Measurements from ENCODE around the gene MGARP. TPM values are rescaled to one million over a fixed set of nuclear protein-coding genes. Genes with fewer than 3 reads are reported as not detected.

The MGARP gene
- total RNA-seq, 1 experiment from 2014 or later = 2.3 TPM

DNA sequence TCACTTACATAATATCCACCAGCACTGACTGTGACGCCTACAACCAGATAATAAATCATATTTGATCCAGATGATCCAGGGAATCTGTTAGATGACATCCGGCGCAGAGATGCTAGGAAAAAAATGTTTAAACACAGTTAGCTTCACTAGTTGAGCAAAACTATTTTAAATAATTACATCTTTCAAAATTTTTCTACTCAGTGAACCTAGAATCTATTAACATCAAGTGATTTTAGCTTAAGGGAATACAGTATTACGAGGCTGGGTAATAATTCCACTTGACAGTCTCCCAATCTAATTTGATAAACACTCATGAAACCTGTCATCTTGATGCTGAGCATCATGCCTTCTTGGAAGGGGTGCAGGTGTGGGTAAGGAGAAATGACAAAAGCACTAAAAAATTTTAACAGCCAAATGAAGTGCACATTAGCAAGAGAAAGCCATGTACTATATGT is 4.7 kb downstream of the MGARP start:
- intact Hi-C loops (cut with micrococcal nuclease; ENCODE audit: unreplicated experiment) (loop anchor here (10.0 kb wide), 1 partner anchor 51 kb away; no protein-coding TSS in a partner anchor), in situ Hi-C loops (cut with HindIII; ENCODE audit: low pct_unique_long_range_greater_than_20kb, low sequenced_read_pairs) (no loop called here)
- no peak for ATAC-seq
- TF ChIP-seq, protein P1, sequence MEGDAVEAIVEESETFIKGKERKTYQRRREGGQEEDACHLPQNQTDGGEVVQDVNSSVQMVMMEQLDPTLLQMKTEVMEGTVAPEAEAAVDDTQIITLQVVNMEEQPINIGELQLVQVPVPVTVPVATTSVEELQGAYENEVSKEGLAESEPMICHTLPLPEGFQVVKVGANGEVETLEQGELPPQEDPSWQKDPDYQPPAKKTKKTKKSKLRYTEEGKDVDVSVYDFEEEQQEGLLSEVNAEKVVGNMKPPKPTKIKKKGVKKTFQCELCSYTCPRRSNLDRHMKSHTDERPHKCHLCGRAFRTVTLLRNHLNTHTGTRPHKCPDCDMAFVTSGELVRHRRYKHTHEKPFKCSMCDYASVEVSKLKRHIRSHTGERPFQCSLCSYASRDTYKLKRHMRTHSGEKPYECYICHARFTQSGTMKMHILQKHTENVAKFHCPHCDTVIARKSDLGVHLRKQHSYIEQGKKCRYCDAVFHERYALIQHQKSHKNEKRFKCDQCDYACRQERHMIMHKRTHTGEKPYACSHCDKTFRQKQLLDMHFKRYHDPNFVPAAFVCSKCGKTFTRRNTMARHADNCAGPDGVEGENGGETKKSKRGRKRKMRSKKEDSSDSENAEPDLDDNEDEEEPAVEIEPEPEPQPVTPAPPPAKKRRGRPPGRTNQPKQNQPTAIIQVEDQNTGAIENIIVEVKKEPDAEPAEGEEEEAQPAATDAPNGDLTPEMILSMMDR (IDR thresholded peaks at IDR 0.05) = no peak
- TF ChIP-seq, protein P2, sequence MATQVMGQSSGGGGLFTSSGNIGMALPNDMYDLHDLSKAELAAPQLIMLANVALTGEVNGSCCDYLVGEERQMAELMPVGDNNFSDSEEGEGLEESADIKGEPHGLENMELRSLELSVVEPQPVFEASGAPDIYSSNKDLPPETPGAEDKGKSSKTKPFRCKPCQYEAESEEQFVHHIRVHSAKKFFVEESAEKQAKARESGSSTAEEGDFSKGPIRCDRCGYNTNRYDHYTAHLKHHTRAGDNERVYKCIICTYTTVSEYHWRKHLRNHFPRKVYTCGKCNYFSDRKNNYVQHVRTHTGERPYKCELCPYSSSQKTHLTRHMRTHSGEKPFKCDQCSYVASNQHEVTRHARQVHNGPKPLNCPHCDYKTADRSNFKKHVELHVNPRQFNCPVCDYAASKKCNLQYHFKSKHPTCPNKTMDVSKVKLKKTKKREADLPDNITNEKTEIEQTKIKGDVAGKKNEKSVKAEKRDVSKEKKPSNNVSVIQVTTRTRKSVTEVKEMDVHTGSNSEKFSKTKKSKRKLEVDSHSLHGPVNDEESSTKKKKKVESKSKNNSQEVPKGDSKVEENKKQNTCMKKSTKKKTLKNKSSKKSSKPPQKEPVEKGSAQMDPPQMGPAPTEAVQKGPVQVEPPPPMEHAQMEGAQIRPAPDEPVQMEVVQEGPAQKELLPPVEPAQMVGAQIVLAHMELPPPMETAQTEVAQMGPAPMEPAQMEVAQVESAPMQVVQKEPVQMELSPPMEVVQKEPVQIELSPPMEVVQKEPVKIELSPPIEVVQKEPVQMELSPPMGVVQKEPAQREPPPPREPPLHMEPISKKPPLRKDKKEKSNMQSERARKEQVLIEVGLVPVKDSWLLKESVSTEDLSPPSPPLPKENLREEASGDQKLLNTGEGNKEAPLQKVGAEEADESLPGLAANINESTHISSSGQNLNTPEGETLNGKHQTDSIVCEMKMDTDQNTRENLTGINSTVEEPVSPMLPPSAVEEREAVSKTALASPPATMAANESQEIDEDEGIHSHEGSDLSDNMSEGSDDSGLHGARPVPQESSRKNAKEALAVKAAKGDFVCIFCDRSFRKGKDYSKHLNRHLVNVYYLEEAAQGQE (IDR thresholded peaks at IDR 0.05; ENCODE audit: insufficient read depth in 1 of 2, low read depth in 2 of 2, low read length in 1 of 2) = no peak
- no peak for TF ChIP-seq TCF7L2 (IDR thresholded peaks at IDR 0.05; ENCODE audit: low read depth, low read length)
- TF ChIP-seq POLR2AphosphoS5 (IDR thresholded peaks at IDR 0.05; ENCODE audit: low read depth, low read length) = no peak
- no peak for TF ChIP-seq SIN3A (IDR thresholded peaks at IDR 0.05; ENCODE audit: borderline replicate concordance, insufficient read depth, low read depth, low read length)
- 0 out of 2 replicates have a peak, but pooled peaks cover under 1% of the 10 kb centered on the region for H3K4me1 ChIP-seq (ENCODE audit: control insufficient read depth, insufficient read depth, low read length)
- POLR2A ChIA-PET = interaction anchor here (0.7 kb wide), 1 partner anchor 55 kb away, joined by 4 read pairs; no protein-coding TSS in a partner anchor
- no peak overlapping the region for H3K4me3 ChIP-seq (ENCODE audit: low read depth in 2 of 2, low read length in 2 of 2)
- no peak for DNase-seq (ENCODE audit: low read depth, low spot score)
- no peak overlapping the region for H3K27ac ChIP-seq (ENCODE audit: low read length)
- CTCF ChIA-PET = no interaction called here
- H3K9me3 ChIP-seq (ENCODE audit: control insufficient read depth, insufficient read depth, low read depth, low read length) = no peaks in the 10 kb centered on the region
- H3K27me3 ChIP-seq (ENCODE audit: control insufficient read depth, insufficient read depth, low read length) = no peaks in the 10 kb centered on the region
- H3K36me3 ChIP-seq (ENCODE audit: control insufficient read depth, insufficient read depth, low read length) = no peaks in the 10 kb centered on the region
- BruUV-seq (replicated peaks) = no TSS peak

DNA sequence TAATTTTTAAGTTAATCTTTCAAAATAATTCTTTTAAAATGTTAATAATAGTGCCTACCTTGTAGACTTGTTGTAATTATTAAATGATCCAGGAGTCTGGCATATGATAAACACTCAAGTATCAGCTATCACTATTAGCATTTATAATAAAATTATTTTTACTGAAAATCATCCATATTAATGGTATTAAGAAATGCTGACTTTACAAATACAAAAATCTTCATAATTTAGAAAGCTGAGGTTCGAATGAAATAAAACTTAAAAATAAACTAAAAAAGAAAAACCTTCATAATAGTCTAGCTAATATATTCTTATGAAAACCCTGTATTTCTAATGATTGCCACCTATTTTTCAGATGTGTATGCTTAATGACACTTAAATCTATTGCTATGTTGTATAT is 5.2 kb downstream of the MGARP start:
- Histone ChIP-seq H3K27me3 (ENCODE audit: control insufficient read depth, insufficient read depth, low read length) (no peaks in the 10 kb centered on the region), H3K4me3 (ENCODE audit: low read depth in 2 of 2, low read length in 2 of 2) (no peak overlapping the region), H3K27ac (ENCODE audit: low read length) (no peak overlapping the region), H3K4me1 (ENCODE audit: control insufficient read depth, insufficient read depth, low read length) (no peaks in the 10 kb centered on the region), H3K36me3 (ENCODE audit: control insufficient read depth, insufficient read depth, low read length) (no peaks in the 10 kb centered on the region), H3K9me3 (ENCODE audit: control insufficient read depth, insufficient read depth, low read depth, low read length) (no peaks in the 10 kb centered on the region)
- no TSS peak for BruUV-seq (replicated peaks)
- CTCF ChIA-PET = no interaction called here
- in situ Hi-C loops (cut with HindIII; ENCODE audit: low pct_unique_long_range_greater_than_20kb, low sequenced_read_pairs) (no loop called here), intact Hi-C loops (cut with micrococcal nuclease; ENCODE audit: unreplicated experiment) (loop anchor here (10.0 kb wide), 1 partner anchor 50 kb away; no protein-coding TSS in a partner anchor)
- no peak for DNase-seq (ENCODE audit: low read depth, low spot score)
- TF ChIP-seq TCF7L2 (IDR thresholded peaks at IDR 0.05; ENCODE audit: low read depth, low read length) = no peak
- no peak for TF ChIP-seq SIN3A (IDR thresholded peaks at IDR 0.05; ENCODE audit: borderline replicate concordance, insufficient read depth, low read depth, low read length)
- TF ChIP-seq, protein P2 (IDR thresholded peaks at IDR 0.05; ENCODE audit: insufficient read depth in 1 of 2, low read depth in 2 of 2, low read length in 1 of 2) = no peak
- TF ChIP-seq, protein P1 (IDR thresholded peaks at IDR 0.05) = no peak
- TF ChIP-seq POLR2AphosphoS5 (IDR thresholded peaks at IDR 0.05; ENCODE audit: low read depth, low read length) = no peak
- POLR2A ChIA-PET = interaction anchor here (0.7 kb wide), 1 partner anchor 55 kb away, joined by 4 read pairs; no protein-coding TSS in a partner anchor
- no peak for ATAC-seq
